Osteoblast (primary cell): ENCODE results near the gene HOXB1. TPM values are rescaled to one million over a fixed set of nuclear protein-coding genes. Genes with fewer than 3 reads are reported as not detected.

Source experiments
- DNase-seq: peaks from one replicate; pipeline ENCODE4 v3.0.0; 2011; ENCODE audit warnings: low spot score, mixed read lengths; ENCODE audit not compliant: insufficient read length; ENCODE audit errors: missing footprints
- H2AFZ ChIP-seq: 2 replicates; pipeline ENCODE4 v1.6.0; 2011; ENCODE audit warnings: mild to moderate bottlenecking, low read length
- H3K27ac ChIP-seq: 2 replicates; pipeline ENCODE4 v1.5.1; 2011; ENCODE audit warnings: mild to moderate bottlenecking, low read depth, low read length, moderate library complexity
- H3K27me3 ChIP-seq: 2 replicates; pipeline ENCODE4 v1.6.0; 2012; ENCODE audit warnings: mild to moderate bottlenecking, control low read depth, inconsistent platforms, low read length, moderate library complexity; ENCODE audit not compliant: insufficient read depth
- H3K36me3 ChIP-seq: 2 replicates; pipeline ENCODE4 v1.5.1; 2011; ENCODE audit warnings: mild to moderate bottlenecking, low read length, control low read depth, moderate library complexity; ENCODE audit not compliant: insufficient read depth
- H3K4me1 ChIP-seq: 2 replicates; pipeline ENCODE4 v1.5.1; 2011; ENCODE audit warnings: mild to moderate bottlenecking, low read length, control low read depth, moderate library complexity; ENCODE audit not compliant: insufficient read depth
- H3K4me2 ChIP-seq: 2 replicates; pipeline ENCODE4 v1.6.0; 2011; ENCODE audit warnings: mild to moderate bottlenecking, low read length; ENCODE audit not compliant: insufficient read depth
- H3K4me3 ChIP-seq: fragments of 200-600 bp; sonication (generic); 3 replicates; pipeline ENCODE4 v1.5.1; 2012; ENCODE audit warnings: mild to moderate bottlenecking, low read length, inconsistent platforms; ENCODE audit not compliant: insufficient read depth
- H3K79me2 ChIP-seq: 2 replicates; pipeline ENCODE4 v1.6.0; 2012; ENCODE audit warnings: mild to moderate bottlenecking, low read length, control low read depth, inconsistent platforms; ENCODE audit not compliant: insufficient read depth
- H3K9me3 ChIP-seq: 2 replicates; pipeline ENCODE4 v1.5.1; 2011; ENCODE audit warnings: low read depth, low read length, control low read depth
- H4K20me1 ChIP-seq: 2 replicates; pipeline ENCODE4 v1.6.0; 2012; ENCODE audit warnings: mild to moderate bottlenecking, low read length, control low read depth; ENCODE audit not compliant: insufficient read depth
- total RNA-seq: library from RNA; depleted of rRNA; stranded (reverse); fragments of >200 nt; gene quantifications from 2 replicates; pipeline ENCODE4 v1.2.3, GENCODE V29; 2012
- TF ChIP-seq, protein P1 (sequence below): IDR thresholded peaks from 2 replicates; pipeline ENCODE4 v1.5.1; 2011; ENCODE audit warnings: mild to moderate bottlenecking, low read depth, low read length, moderate library complexity; ENCODE audit errors: extremely low read depth

The HOXB1 gene
- total RNA-seq, 1 donor: not detected

DNA sequence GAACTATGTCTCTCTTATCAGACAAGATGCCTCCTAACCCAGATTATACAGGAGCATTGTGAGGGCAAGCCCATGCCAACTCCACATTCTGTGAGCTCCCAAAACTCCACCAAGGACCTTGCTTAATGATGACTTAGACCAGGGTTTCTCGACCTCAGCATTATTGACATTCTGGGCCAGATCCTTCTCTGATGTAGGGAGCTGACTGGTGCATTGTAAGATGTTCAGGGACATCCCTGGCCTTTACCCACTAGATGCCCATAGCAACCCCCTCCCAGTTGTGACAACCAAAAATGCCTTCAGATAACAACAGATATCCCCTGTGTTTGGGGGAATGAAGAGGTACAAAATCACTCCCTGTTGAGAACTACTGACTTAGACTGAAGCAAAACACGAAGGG lies 43.6 kb downstream of the HOXB1 start:
- Histone ChIP-seq H3K36me3 (no peaks in the 10 kb centered on the region), H3K79me2 (no peaks in the 10 kb centered on the region)

DNA sequence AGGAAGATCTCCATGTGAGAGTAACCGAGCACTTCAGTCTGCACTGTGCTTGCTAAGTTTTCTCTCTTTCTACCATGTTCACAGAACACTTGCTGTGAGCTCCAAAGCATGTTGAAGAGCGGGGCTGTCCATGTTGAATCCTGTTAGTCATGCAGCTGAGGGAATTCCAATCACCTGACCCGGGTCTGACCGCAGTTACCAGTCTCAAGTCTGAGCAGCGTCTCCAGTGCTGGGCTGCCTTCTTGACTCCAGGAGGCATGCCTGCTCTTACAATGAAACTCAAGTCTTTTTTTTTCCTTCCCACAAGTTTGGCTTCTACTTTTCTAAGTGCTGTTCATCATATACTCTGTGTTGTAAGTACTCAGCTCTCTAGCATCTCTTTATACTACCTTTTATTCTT lies 44.3 kb downstream of the HOXB1 start:
- TF ChIP-seq, protein P1, sequence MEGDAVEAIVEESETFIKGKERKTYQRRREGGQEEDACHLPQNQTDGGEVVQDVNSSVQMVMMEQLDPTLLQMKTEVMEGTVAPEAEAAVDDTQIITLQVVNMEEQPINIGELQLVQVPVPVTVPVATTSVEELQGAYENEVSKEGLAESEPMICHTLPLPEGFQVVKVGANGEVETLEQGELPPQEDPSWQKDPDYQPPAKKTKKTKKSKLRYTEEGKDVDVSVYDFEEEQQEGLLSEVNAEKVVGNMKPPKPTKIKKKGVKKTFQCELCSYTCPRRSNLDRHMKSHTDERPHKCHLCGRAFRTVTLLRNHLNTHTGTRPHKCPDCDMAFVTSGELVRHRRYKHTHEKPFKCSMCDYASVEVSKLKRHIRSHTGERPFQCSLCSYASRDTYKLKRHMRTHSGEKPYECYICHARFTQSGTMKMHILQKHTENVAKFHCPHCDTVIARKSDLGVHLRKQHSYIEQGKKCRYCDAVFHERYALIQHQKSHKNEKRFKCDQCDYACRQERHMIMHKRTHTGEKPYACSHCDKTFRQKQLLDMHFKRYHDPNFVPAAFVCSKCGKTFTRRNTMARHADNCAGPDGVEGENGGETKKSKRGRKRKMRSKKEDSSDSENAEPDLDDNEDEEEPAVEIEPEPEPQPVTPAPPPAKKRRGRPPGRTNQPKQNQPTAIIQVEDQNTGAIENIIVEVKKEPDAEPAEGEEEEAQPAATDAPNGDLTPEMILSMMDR: peak; percentile 52
- DNase-seq: peak; percentile 97
- H3K36me3 ChIP-seq: no peaks in the 10 kb centered on the region
- peak overlapping the region; percentile 9 for H3K4me2 ChIP-seq
- no peaks in the 10 kb centered on the region for H3K27me3 ChIP-seq
- no peak overlapping the region for H2AFZ ChIP-seq
- peaks cover 53% of the 10 kb centered on the region for H3K4me1 ChIP-seq
- no peaks in the 10 kb centered on the region for H4K20me1 ChIP-seq
- H3K27ac ChIP-seq: peak overlapping the region; percentile 36
- no peaks in the 10 kb centered on the region for H3K9me3 ChIP-seq
- H3K4me3 ChIP-seq: no peak overlapping the region
- H3K79me2 ChIP-seq: no peaks in the 10 kb centered on the region

More for the DNA sequence above, 43.6 kb downstream of the HOXB1 start:
- DNase-seq: no peak
- Histone ChIP-seq H3K4me3 (no peak overlapping the region), H3K4me2 (no peak overlapping the region), H2AFZ (no peak overlapping the region), H4K20me1 (no peaks in the 10 kb centered on the region), H3K27ac (peak overlapping the region; percentile 36), H3K27me3 (no peaks in the 10 kb centered on the region), H3K4me1 (peaks cover 49% of the 10 kb centered on the region), H3K9me3 (no peaks in the 10 kb centered on the region)
- TF ChIP-seq, protein P1: no peak

DNA sequence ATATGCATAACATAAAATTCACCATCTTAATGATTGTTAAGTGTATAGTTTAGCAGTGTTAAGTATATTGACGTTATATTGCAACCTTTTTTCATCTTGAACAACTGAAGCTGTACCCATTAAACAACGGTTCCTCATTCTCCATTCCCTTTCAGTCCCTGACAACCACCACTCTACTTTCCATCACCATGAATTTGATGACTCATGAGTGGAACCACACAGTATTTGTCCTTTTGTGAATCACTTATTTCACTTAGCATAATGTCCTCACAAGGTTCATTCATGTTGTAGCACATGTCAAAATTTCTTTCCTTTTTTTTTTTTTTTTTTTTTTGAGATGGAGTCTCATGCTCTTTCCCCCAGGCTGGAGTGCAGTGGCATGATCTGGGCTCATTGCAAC lies 46.0 kb downstream of the HOXB1 start:
- no peaks in the 10 kb centered on the region for H3K9me3 ChIP-seq
- peaks cover 53% of the 10 kb centered on the region for H3K4me1 ChIP-seq
- peak overlapping the region; percentile 93 for H3K27ac ChIP-seq
- no peaks in the 10 kb centered on the region for H3K36me3 ChIP-seq
- TF ChIP-seq, protein P1: no peak
- H2AFZ ChIP-seq: no peak overlapping the region
- H4K20me1 ChIP-seq: no peaks in the 10 kb centered on the region
- peak overlapping the region; percentile 78 for H3K4me2 ChIP-seq
- no peaks in the 10 kb centered on the region for H3K27me3 ChIP-seq
- no peaks in the 10 kb centered on the region for H3K79me2 ChIP-seq
- no peak overlapping the region for H3K4me3 ChIP-seq
- DNase-seq: peak; percentile 74

DNA sequence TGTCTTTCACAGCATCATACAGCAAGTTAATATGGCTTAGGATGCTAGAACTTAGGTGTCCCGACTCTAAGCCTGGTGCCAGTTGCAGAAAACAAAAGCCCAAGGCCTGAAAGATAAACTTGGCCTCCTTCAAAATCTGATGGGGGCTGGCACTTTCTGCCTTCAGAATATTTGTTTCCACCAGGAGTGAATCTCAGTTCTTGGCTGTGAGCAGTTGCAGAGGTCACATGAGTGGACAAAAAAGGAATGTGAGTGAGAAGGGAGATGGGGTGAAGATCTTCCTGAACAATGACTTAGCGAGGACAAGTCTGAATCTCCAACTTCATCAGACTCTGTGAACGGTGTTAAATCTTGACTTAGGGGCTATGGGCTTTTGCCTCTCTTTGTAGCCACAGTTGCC lies 46.6 kb downstream of the HOXB1 start:
- H3K27ac ChIP-seq: peak overlapping the region; percentile 93
- H3K4me1 ChIP-seq: peaks cover 53% of the 10 kb centered on the region
- H3K4me3 ChIP-seq: peak overlapping the region; percentile 16
- H3K27me3 ChIP-seq: no peaks in the 10 kb centered on the region
- peak; percentile 55 for DNase-seq
- TF ChIP-seq, protein P1: no peak
- no peaks in the 10 kb centered on the region for H3K9me3 ChIP-seq
- no peak overlapping the region for H2AFZ ChIP-seq
- H4K20me1 ChIP-seq: no peaks in the 10 kb centered on the region
- peak overlapping the region; percentile 78 for H3K4me2 ChIP-seq
- no peaks in the 10 kb centered on the region for H3K79me2 ChIP-seq
- H3K36me3 ChIP-seq: no peaks in the 10 kb centered on the region
